IMR-90 (cell line): Measurements from ENCODE around the gene ACAP1. TPM values are rescaled to one million over a fixed set of nuclear protein-coding genes. Genes with fewer than 3 reads are reported as not detected.

Source experiments
- ATAC-seq: fragments of 200-7000 bp; cut with Tn5 transposase; 2 replicates; pipeline ENCODE4 v1.9.1; 2020; ENCODE audit warnings: low read depth, mild to moderate bottlenecking, moderate library complexity
- BruUV-seq: library from RNA; stranded (reverse); fragments of 400-500 nt; replicated peaks from 2 replicates; lab custom pipeline; 2021; lab: Mats Ljungman, UMichigan
- CTCF ChIA-PET: fragments of 300-600 bp; formaldehyde crosslinking; extraction: SDS; loops from one replicate; lab custom pipeline; 2021; ENCODE audit warnings: antibody characterized with exemption; lab: Yijun Ruan, JAX
- POLR2A ChIA-PET: fragments of 300-600 bp; sonication (Branson Sonifier 250); formaldehyde crosslinking; loops from one replicate; lab custom pipeline; 2022; ENCODE audit warnings: antibody characterized with exemption; ENCODE audit not compliant: unreplicated experiment; lab: Charles Lee
- DNase-seq: peaks from one replicate; pipeline ENCODE4 v3.0.0; 2013
- H2AFZ ChIP-seq: replicated peaks from 2 replicates; pipeline ENCODE3; 2013; ENCODE audit warnings: low read length, mild to moderate bottlenecking; ENCODE audit not compliant: poor library complexity
- H2AK5ac ChIP-seq: 2 replicates; pipeline ENCODE4 v1.6.1; 2013; ENCODE audit warnings: low read depth, low read length, inconsistent platforms
- H2AK9ac ChIP-seq: replicated peaks from 2 replicates; pipeline ENCODE3; 2013; ENCODE audit warnings: mild to moderate bottlenecking, low read depth, low read length, moderate library complexity; ENCODE audit not compliant: poor library complexity
- H2BK120ac ChIP-seq: 2 replicates; pipeline ENCODE4 v1.6.1; 2013; ENCODE audit warnings: low read depth, low read length, inconsistent platforms
- H2BK15ac ChIP-seq: 3 replicates; pipeline ENCODE4 v1.6.1; 2013; ENCODE audit warnings: low read depth, low read length, inconsistent platforms
- H2BK20ac ChIP-seq: 2 replicates; pipeline ENCODE4 v1.6.1; 2013; ENCODE audit warnings: low read depth, mild to moderate bottlenecking, inconsistent platforms, low read length, moderate library complexity
- H2BK5ac ChIP-seq: 2 replicates; pipeline ENCODE4 v1.6.1; 2013; ENCODE audit warnings: mild to moderate bottlenecking, low read depth, low read length, inconsistent platforms; ENCODE audit not compliant: poor library complexity, severe bottlenecking
- H3K14ac ChIP-seq: replicated peaks from 2 replicates; pipeline ENCODE4 v1.6.1; 2013; ENCODE audit warnings: low read depth, low read length, inconsistent platforms
- H3K18ac ChIP-seq: 2 replicates; pipeline ENCODE4 v1.6.1; 2013; ENCODE audit warnings: low read depth, low read length, control low read depth
- H3K23ac ChIP-seq: 2 replicates; pipeline ENCODE4 v1.6.1; 2013; ENCODE audit warnings: low read depth, low read length, inconsistent platforms
- H3K27ac ChIP-seq: 2 replicates; pipeline ENCODE4 v1.5.1; 2013; ENCODE audit warnings: mild to moderate bottlenecking, control low read depth, low read length; ENCODE audit not compliant: insufficient read depth
- H3K27me3 ChIP-seq: 2 replicates; pipeline ENCODE4 v1.6.1; 2013; ENCODE audit warnings: low read length; ENCODE audit not compliant: control insufficient read depth, insufficient read depth
- H3K36me3 ChIP-seq: 2 replicates; pipeline ENCODE4 v1.6.1; 2013; ENCODE audit warnings: low read length, mixed read lengths; ENCODE audit not compliant: control insufficient read depth, insufficient read depth
- H3K4ac ChIP-seq: 2 replicates; pipeline ENCODE4 v1.6.1; 2013; ENCODE audit warnings: low read depth, low read length, inconsistent platforms
- H3K4me1 ChIP-seq: 2 replicates; pipeline ENCODE4 v1.6.1; 2013; ENCODE audit warnings: low read length, mixed read lengths; ENCODE audit not compliant: control insufficient read depth, insufficient read depth
- H3K4me2 ChIP-seq: 2 replicates; pipeline ENCODE4 v1.6.1; 2013; ENCODE audit warnings: low read depth, mild to moderate bottlenecking, control low read depth, low read length, moderate library complexity
- H3K4me3 ChIP-seq: 2 replicates; pipeline ENCODE4 v1.5.1; 2013; ENCODE audit warnings: low read depth, mild to moderate bottlenecking, control low read depth, low read length, moderate library complexity; ENCODE audit not compliant: insufficient read depth
- H3K56ac ChIP-seq: 2 replicates; pipeline ENCODE4 v1.6.1; 2013; ENCODE audit warnings: low read length, inconsistent platforms; ENCODE audit not compliant: insufficient read depth; ENCODE audit errors: extremely low read depth
- H3K79me1 ChIP-seq, 2 experiments: 2 replicates each; pipeline ENCODE4 v1.6.1; 2013; ENCODE audit warnings: low read length in 2 of 2, inconsistent platforms in 1 of 2, low read depth in 1 of 2
- H3K9ac ChIP-seq: 2 replicates; pipeline ENCODE4 v1.6.1; 2013; ENCODE audit warnings: low read depth, low read length, control low read depth
- H3K9me1 ChIP-seq: 2 replicates; pipeline ENCODE4 v1.6.1; 2013; ENCODE audit warnings: low read length, inconsistent platforms; ENCODE audit not compliant: insufficient read depth
- H3K9me3 ChIP-seq: 2 replicates; pipeline ENCODE4 v1.6.1; 2013; ENCODE audit warnings: low read length; ENCODE audit not compliant: control insufficient read depth, insufficient read depth
- H4K20me1 ChIP-seq: 2 replicates; pipeline ENCODE4 v1.6.1; 2013; ENCODE audit warnings: low read length, inconsistent platforms; ENCODE audit not compliant: insufficient read depth
- H4K5ac ChIP-seq: 2 replicates; pipeline ENCODE4 v1.6.1; 2013; ENCODE audit warnings: mild to moderate bottlenecking, low read depth, low read length, control low read depth
- H4K8ac ChIP-seq, 2 experiments: 2 replicates each; pipeline ENCODE4 v1.6.1; 2013; ENCODE audit warnings: low read depth in 2 of 2, low read length in 2 of 2, control low read depth in 1 of 2, inconsistent platforms in 1 of 2
- H4K91ac ChIP-seq: 2 replicates; pipeline ENCODE4 v1.6.1; 2013; ENCODE audit warnings: low read depth, low read length, inconsistent platforms; ENCODE audit not compliant: insufficient read depth
- BHLHE40 ChIP-seq: fragments of 150-350 bp; IDR thresholded peaks from 2 replicates; pipeline ENCODE4 v1.6.1; 2016; ENCODE audit warnings: mild to moderate bottlenecking, low read depth, low read length
- CEBPB ChIP-seq: IDR thresholded peaks from 2 replicates; pipeline ENCODE4 v1.6.1; 2012; ENCODE audit warnings: low read depth, low read length, improper control_type of control experiment
- CHD1 ChIP-seq: IDR thresholded peaks from 2 replicates; pipeline ENCODE4 v1.6.1; 2012; ENCODE audit warnings: low read depth, low read length, improper control_type of control experiment
- ELK1 ChIP-seq: fragments of 150-350 bp; IDR thresholded peaks from 2 replicates; pipeline ENCODE4 v1.6.1; 2016; ENCODE audit warnings: low read depth, mild to moderate bottlenecking, low read length, moderate library complexity, borderline replicate concordance
- FOS ChIP-seq: fragments of 150-350 bp; IDR thresholded peaks from 2 replicates; pipeline ENCODE4 v1.6.1; 2016; ENCODE audit warnings: low read depth, low read length
- MAFK ChIP-seq: IDR thresholded peaks from 2 replicates; pipeline ENCODE4 v1.6.1; 2012; ENCODE audit warnings: low read depth, low read length, improper control_type of control experiment
- MAZ ChIP-seq: IDR thresholded peaks from 2 replicates; pipeline ENCODE4 v1.6.1; 2012; ENCODE audit warnings: low read depth, mild to moderate bottlenecking, low read length, improper control_type of control experiment, moderate library complexity, borderline replicate concordance
- MXI1 ChIP-seq: IDR thresholded peaks from 2 replicates; pipeline ENCODE4 v1.6.1; 2012; ENCODE audit warnings: low read depth, mild to moderate bottlenecking, low read length, moderate library complexity, borderline replicate concordance
- NFE2L2 ChIP-seq: fragments of 150-350 bp; IDR thresholded peaks from 2 replicates; pipeline ENCODE4 v1.6.1; 2016; ENCODE audit warnings: low read depth, mild to moderate bottlenecking, low read length
- POLR2A ChIP-seq: IDR thresholded peaks from 2 replicates; pipeline ENCODE4 v1.6.1; 2012; ENCODE audit warnings: mild to moderate bottlenecking, low read depth, low read length
- RAD21 ChIP-seq: IDR thresholded peaks from 2 replicates; pipeline ENCODE4 v1.6.1; 2012; ENCODE audit warnings: low read length, improper control_type of control experiment
- RCOR1 ChIP-seq: IDR thresholded peaks from 2 replicates; pipeline ENCODE4 v1.6.1; 2012; ENCODE audit warnings: mild to moderate bottlenecking, low read length, improper control_type of control experiment; ENCODE audit not compliant: insufficient replicate concordance
- RFX5 ChIP-seq: IDR thresholded peaks from 2 replicates; pipeline ENCODE4 v1.8.0; 2012; ENCODE audit warnings: low read depth, mild to moderate bottlenecking, low read length, moderate library complexity
- SMC3 ChIP-seq: fragments of 150-350 bp; IDR thresholded peaks from 2 replicates; pipeline ENCODE4 v1.6.1; 2016; ENCODE audit warnings: low read depth, mild to moderate bottlenecking, antibody characterized with exemption, low read length, moderate library complexity
- USF2 ChIP-seq: fragments of 150-350 bp; IDR thresholded peaks from 2 replicates; pipeline ENCODE4 v1.6.1; 2017; ENCODE audit warnings: mild to moderate bottlenecking, antibody characterized with exemption, low read length, low read depth
- WGBS, 2 experiments: methylation state at CpG; one replicate each; pipeline versions ENCODE4 v1.1.5 to v1.1.7; 2013; ENCODE audit warnings: missing lambda C conversion rate in 2 of 2; ENCODE audit not compliant: insufficient read length in 1 of 2; ENCODE audit errors: extremely low coverage in 2 of 2; 5-methylcytosine and 5-hydroxymethylcytosine counted together
- dilution Hi-C: fragments of 300-500 bp; cut with HindIII; formaldehyde crosslinking; loops from one replicate; pipeline ENCODE4 v1.14.3; 2018; ENCODE audit warnings: low sequenced_read_pairs; ENCODE audit not compliant: unreplicated experiment
- in situ Hi-C: fragments of 300-500 bp; cut with MboI; formaldehyde crosslinking; loops from 3 replicates; pipeline ENCODE4 v1.14.3; 2019; ENCODE audit warnings: low sequenced_read_pairs, inconsistent platforms, mixed read lengths
- intact Hi-C: fragments of 100-400 bp; cut with micrococcal nuclease; formaldehyde crosslinking; loops from 2 replicates; pipeline ENCODE4 v1.10.0; 2022
- polyA plus RNA-seq, 3 experiments: library from polyadenylated mRNA; depleted of rRNA; stranded (reverse); fragments of >200 nt; gene quantifications; 2 replicates each; pipeline ENCODE4 v1.2.3, GENCODE V29; 2012; ENCODE audit warnings: low replicate concordance in 1 of 3
- total RNA-seq: library from RNA; depleted of rRNA; stranded (reverse); fragments of >200 nt; gene quantifications from 2 replicates; pipeline ENCODE4 v1.2.3, GENCODE V29; 2012
- TF ChIP-seq, protein P1 (sequence below): conservative IDR thresholded peaks from 2 replicates; pipeline ENCODE4 v1.5.1; 2012; ENCODE audit warnings: mild to moderate bottlenecking, low read depth, low read length, improper control_type of control experiment

The ACAP1 gene
- total and polyA plus RNA-seq, 2 of the 4 experiments (the other 2 are of a cell fraction) = under 0.01 to 2.1 TPM

- intact Hi-C loops (no loop called here), dilution Hi-C loops (no loop called here), in situ Hi-C loops (no loop called here)
- H3K23ac ChIP-seq = no peak overlapping the region
- H3K27me3 ChIP-seq = peaks cover 24% of the 10 kb centered on the region
- POLR2A ChIA-PET = no interaction called here
- H3K9me1 ChIP-seq = no peaks in the 10 kb centered on the region
- H2BK20ac ChIP-seq = no peak overlapping the region
- H2BK120ac ChIP-seq = no peak overlapping the region
- no peak overlapping the region for H4K5ac ChIP-seq
- H3K79me1 ChIP-seq = no peaks in the 10 kb centered on the region
- H3K56ac ChIP-seq = no peak overlapping the region
- ATAC-seq = no peak
- H4K8ac ChIP-seq = no peak overlapping the region
- no peak overlapping the region for H3K14ac ChIP-seq
- DNase-seq = no peak
- H3K4ac ChIP-seq = no peak overlapping the region
- TF ChIP-seq, protein P1, sequence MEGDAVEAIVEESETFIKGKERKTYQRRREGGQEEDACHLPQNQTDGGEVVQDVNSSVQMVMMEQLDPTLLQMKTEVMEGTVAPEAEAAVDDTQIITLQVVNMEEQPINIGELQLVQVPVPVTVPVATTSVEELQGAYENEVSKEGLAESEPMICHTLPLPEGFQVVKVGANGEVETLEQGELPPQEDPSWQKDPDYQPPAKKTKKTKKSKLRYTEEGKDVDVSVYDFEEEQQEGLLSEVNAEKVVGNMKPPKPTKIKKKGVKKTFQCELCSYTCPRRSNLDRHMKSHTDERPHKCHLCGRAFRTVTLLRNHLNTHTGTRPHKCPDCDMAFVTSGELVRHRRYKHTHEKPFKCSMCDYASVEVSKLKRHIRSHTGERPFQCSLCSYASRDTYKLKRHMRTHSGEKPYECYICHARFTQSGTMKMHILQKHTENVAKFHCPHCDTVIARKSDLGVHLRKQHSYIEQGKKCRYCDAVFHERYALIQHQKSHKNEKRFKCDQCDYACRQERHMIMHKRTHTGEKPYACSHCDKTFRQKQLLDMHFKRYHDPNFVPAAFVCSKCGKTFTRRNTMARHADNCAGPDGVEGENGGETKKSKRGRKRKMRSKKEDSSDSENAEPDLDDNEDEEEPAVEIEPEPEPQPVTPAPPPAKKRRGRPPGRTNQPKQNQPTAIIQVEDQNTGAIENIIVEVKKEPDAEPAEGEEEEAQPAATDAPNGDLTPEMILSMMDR = no peak
- TF ChIP-seq FOS (no peak), RFX5 (no peak), CEBPB (no peak), MXI1 (no peak), POLR2A (no peak), RCOR1 (no peak), SMC3 (no peak), ELK1 (no peak), BHLHE40 (no peak), MAFK (no peak), CHD1 (no peak), USF2 (no peak), RAD21 (no peak), NFE2L2 (no peak), MAZ (no peak)
- H3K9ac ChIP-seq = no peak overlapping the region
- no peak overlapping the region for H3K4me2 ChIP-seq
- no peak overlapping the region for H2AFZ ChIP-seq
- no peak overlapping the region for H2BK15ac ChIP-seq
- BruUV-seq = no TSS peak
- 100% methylated on average over 1 of the region's 4 CpGs; no CpG with 5 or more reads in 1 of the 2 experiments for WGBS, 2 experiments
- H3K4me1 ChIP-seq = no peaks in the 10 kb centered on the region
- H3K9me3 ChIP-seq = peaks cover 2% of the 10 kb centered on the region; the same call in 1 of the 2 replicates
- no peak overlapping the region for H2AK9ac ChIP-seq
- H4K20me1 ChIP-seq = no peaks in the 10 kb centered on the region
- H2BK5ac ChIP-seq = no peak overlapping the region
- no peak overlapping the region for H4K91ac ChIP-seq
- H3K4me3 ChIP-seq = no peak overlapping the region
- no peak overlapping the region for H2AK5ac ChIP-seq
- CTCF ChIA-PET = interaction anchor here (1.7 kb wide), 1 partner anchor 15 kb away, joined by 4 read pairs; no protein-coding TSS in a partner anchor
- H3K36me3 ChIP-seq = no peaks in the 10 kb centered on the region
- H3K27ac ChIP-seq = no peak overlapping the region
- H3K18ac ChIP-seq = no peak overlapping the region
These were observed 34.5 kb downstream of the ACAP1 start for GRCh38 chr17:7370853-7371252.
